Activated B cell treated with CpG ODN at 0.5 μM for 24 hours (primary cell): ENCODE measurements around the gene PLXNA4. TPM values are rescaled to one million over a fixed set of nuclear protein-coding genes. Genes with fewer than 3 reads are reported as not detected.

Experiments used
- ATAC-seq: fragments of 200-7000 bp; cut with Tn5 transposase; one replicate; pipeline ENCODE4 v1.10.0; 2021; ENCODE audit warnings: low read depth, mild to moderate bottlenecking, moderate library complexity
- CTCF ChIA-PET: fragments of 350-600 bp; sonication (Branson Sonifier 250); formaldehyde crosslinking; loops from one replicate; lab custom pipeline; 2021; ENCODE audit warnings: antibody characterized with exemption; lab: Charles Lee
- POLR2A ChIA-PET: fragments of 350-600 bp; sonication (Branson Sonifier 250); formaldehyde crosslinking; loops from one replicate; lab custom pipeline; 2021; ENCODE audit warnings: antibody characterized with exemption; lab: Charles Lee
- DNase-seq: peaks from one replicate; pipeline ENCODE4 v3.0.0; 2022
- H3K27ac Mint-ChIP-seq: one replicate; pipeline ENCODE4 v1.8.0; 2020; ENCODE audit warnings: mixed read lengths
- H3K27me3 Mint-ChIP-seq: one replicate; pipeline ENCODE4 v1.8.0; 2021; ENCODE audit warnings: mixed read lengths
- H3K36me3 Mint-ChIP-seq: one replicate; pipeline ENCODE4 v1.8.0; 2021; ENCODE audit warnings: low read depth, mixed read lengths
- H3K4me1 Mint-ChIP-seq: one replicate; pipeline ENCODE4 v1.8.0; 2021; ENCODE audit warnings: mixed read lengths
- H3K4me3 Mint-ChIP-seq: one replicate; pipeline ENCODE4 v1.8.0; 2020; ENCODE audit warnings: mild to moderate bottlenecking, mixed read lengths
- H3K9me3 Mint-ChIP-seq: one replicate; pipeline ENCODE4 v1.8.0; 2020; ENCODE audit warnings: mixed read lengths
- CTCF ChIP-seq: fragments of 200-600 bp; IDR thresholded peaks from one replicate; pipeline ENCODE4 v1.8.0; 2022; ENCODE audit warnings: antibody characterized with exemption, mild to moderate bottlenecking
- intact Hi-C: fragments of 100-400 bp; cut with micrococcal nuclease; formaldehyde crosslinking; loops from one replicate; pipeline ENCODE4 v1.15.1; 2024
- total RNA-seq: library from RNA; stranded (reverse); gene quantifications from 2 replicates; pipeline ENCODE4 v1.2.3, GENCODE V29; 2022

Gene PLXNA4
- total RNA-seq, 1 donor from 2014 or later: not detected

GRCh38 chr7:132531562-132531961 lies 44.7 kb downstream of the PLXNA4 start:
- Mint-ChIP-seq H3K4me3 (no peak overlapping the region), H3K4me1 (no peaks in the 10 kb centered on the region), H3K27me3 (no peaks in the 10 kb centered on the region), H3K9me3 (no peaks in the 10 kb centered on the region), H3K36me3 (no peaks in the 10 kb centered on the region), H3K27ac (no peak overlapping the region)
- ChIA-PET POLR2A (no interaction called here), CTCF (no interaction called here)
- no peak for ATAC-seq
- intact Hi-C loops: no loop called here
- no peak for TF ChIP-seq CTCF
- no peak for DNase-seq

- CTCF ChIA-PET: no interaction called here
Observed at GRCh38 chr7:132528695-132529094, 47.6 kb downstream of the PLXNA4 start.

GRCh38 chr7:132527467-132528410 lies 48.5 kb downstream of the PLXNA4 start:
- Mint-ChIP-seq H3K36me3 (no peaks in the 10 kb centered on the region), H3K4me3 (no peak overlapping the region), H3K27ac (no peak overlapping the region), H3K4me1 (no peaks in the 10 kb centered on the region), H3K27me3 (no peaks in the 10 kb centered on the region), H3K9me3 (no peaks in the 10 kb centered on the region)
- DNase-seq (no peak), ATAC-seq (no peak)
- ChIA-PET CTCF (no interaction called here), POLR2A (no interaction called here)
- no peak for TF ChIP-seq CTCF
- intact Hi-C loops: no loop called here

More at GRCh38 chr7:132528695-132529094, 47.6 kb downstream of the PLXNA4 start:
- H3K36me3 Mint-ChIP-seq: no peaks in the 10 kb centered on the region
- ATAC-seq (no peak), DNase-seq (no peak)
- POLR2A ChIA-PET: no interaction called here
- no peak for TF ChIP-seq CTCF
- no peaks in the 10 kb centered on the region for H3K4me1 Mint-ChIP-seq
- no peak overlapping the region for H3K27ac Mint-ChIP-seq
- no peaks in the 10 kb centered on the region for H3K27me3 Mint-ChIP-seq
- H3K9me3 Mint-ChIP-seq: no peaks in the 10 kb centered on the region
- intact Hi-C loops: no loop called here
- H3K4me3 Mint-ChIP-seq: no peak overlapping the region

GRCh38 chr7:132526111-132526740 lies 50.0 kb downstream of the PLXNA4 start:
- Mint-ChIP-seq H3K9me3 (no peaks in the 10 kb centered on the region), H3K36me3 (no peaks in the 10 kb centered on the region), H3K4me3 (no peak overlapping the region), H3K27me3 (no peaks in the 10 kb centered on the region), H3K4me1 (no peaks in the 10 kb centered on the region), H3K27ac (no peak overlapping the region)
- no peak for ATAC-seq
- no peak for TF ChIP-seq CTCF
- ChIA-PET POLR2A (no interaction called here), CTCF (no interaction called here)
- intact Hi-C loops: no loop called here
- DNase-seq: no peak

- Mint-ChIP-seq H3K36me3 (no peaks in the 10 kb centered on the region), H3K4me1 (no peaks in the 10 kb centered on the region), H3K27ac (no peak overlapping the region), H3K9me3 (no peaks in the 10 kb centered on the region), H3K27me3 (no peaks in the 10 kb centered on the region), H3K4me3 (no peak overlapping the region)
- no peak for TF ChIP-seq CTCF
- intact Hi-C loops: no loop called here
- ChIA-PET POLR2A (no interaction called here), CTCF (no interaction called here)
- DNase-seq (no peak), ATAC-seq (no peak)
Observed at GRCh38 chr7:132521423-132521822, 54.8 kb downstream of the PLXNA4 start.
